Glomerular endothelial cell (primary cell): ENCODE results near the gene ALG5. TPM values are rescaled to one million over a fixed set of nuclear protein-coding genes. Genes with fewer than 3 reads are reported as not detected.

Experiments used
- DNase-seq: peaks from one replicate; pipeline ENCODE4 v3.0.0-alpha.2; 2011; ENCODE audit warnings: low read depth, low spot score; ENCODE audit errors: extremely low read depth
- total RNA-seq: library from RNA; depleted of rRNA; stranded (reverse); fragments of >200 nt; gene quantifications from 2 replicates; pipeline ENCODE4 v1.2.3, GENCODE V29; 2015

The ALG5 gene
- total RNA-seq, result 27.3 and 30.0 TPM in 2 replicates

GRCh38 chr13:36999054-36999714 is at the start of gene ALG5:
Gene ALG5, minus strand, starts transcription at chr13:36999340. Its CDS starts 40 bp downstream, at chr13:36999300.
- DNase-seq, result no peak

- no peak for DNase-seq
Observed at GRCh38 chr13:37047846-37048245, 48.7 kb upstream of the ALG5 start.

- DNase-seq, result no peak
Observed at GRCh38 chr13:37047032-37047431, 47.9 kb upstream of the ALG5 start.

- no peak for DNase-seq
Observed at GRCh38 chr13:37046062-37046461, 46.9 kb upstream of the ALG5 start.

- no peak for DNase-seq
Observed at GRCh38 chr13:37040789-37041188, 41.6 kb upstream of the ALG5 start.

GRCh38 chr13:37039896-37040295 is 40.8 kb upstream of the ALG5 start:
- no peak for DNase-seq

- DNase-seq, result no peak
Observed at GRCh38 chr13:37037241-37037640, 38.1 kb upstream of the ALG5 start.

GRCh38 chr13:37029617-37030016 is 30.5 kb upstream of the ALG5 start:
- no peak for DNase-seq

GRCh38 chr13:37027639-37028038 is 28.5 kb upstream of the ALG5 start:
- DNase-seq, result no peak

- no peak for DNase-seq
Observed at GRCh38 chr13:37026771-37027170, 27.6 kb upstream of the ALG5 start.

- DNase-seq, result no peak
Observed at GRCh38 chr13:37023871-37024270, 24.7 kb upstream of the ALG5 start.

GRCh38 chr13:37014609-37015008 is 15.5 kb upstream of the ALG5 start:
- DNase-seq, result no peak

GRCh38 chr13:37011788-37012187 is 12.6 kb upstream of the ALG5 start:
- no peak for DNase-seq

GRCh38 chr13:37011002-37011401 is 11.9 kb upstream of the ALG5 start:
- no peak for DNase-seq

GRCh38 chr13:37010424-37010823 is 11.3 kb upstream of the ALG5 start:
- no peak for DNase-seq

- DNase-seq, result no peak
Observed at GRCh38 chr13:37009692-37010091, 10.6 kb upstream of the ALG5 start.

GRCh38 chr13:37001921-37002250 is 2.7 kb upstream of the ALG5 start:
- DNase-seq, result no peak

- no peak for DNase-seq
Observed at GRCh38 chr13:36998624-36999041, 507 bp downstream of the ALG5 start.

- DNase-seq, result no peak
Observed at GRCh38 chr13:36997716-36998427, 1.3 kb downstream of the ALG5 start.

GRCh38 chr13:36992362-36992761 is 6.8 kb downstream of the ALG5 start:
- DNase-seq, result no peak

- no peak for DNase-seq
Observed at GRCh38 chr13:36986462-36987240, 12.5 kb downstream of the ALG5 start.
